Hair follicle dermal papilla cell (primary cell): ENCODE measurements around the gene SLC20A1. TPM values are rescaled to one million over a fixed set of nuclear protein-coding genes. Genes with fewer than 3 reads are reported as not detected.

ENCODE experiments used
- total RNA-seq: library from RNA; depleted of rRNA; stranded (reverse); fragments of >200 nt; gene quantifications from 2 replicates; pipeline ENCODE4 v1.2.3, GENCODE V29; 2012

Gene SLC20A1
- 46.4 and 51.0 TPM in 2 replicates for total RNA-seq

GRCh38 chr2:112645310-112646101 lies at the start of gene SLC20A1:
TSS of gene SLC20A1 (plus strand) at chr2:112645939. CDS start at chr2:112646829, 890 bp downstream.

Other genes with a start within 250 kb of the SLC20A1 start
- 18.2 and 20.8 TPM in 2 replicates for gene RGPD8, start 212.3 kb upstream of the SLC20A1 start, total RNA-seq
- gene TTL, start 163.8 kb upstream of the SLC20A1 start, total RNA-seq, result 30.4 and 42.7 TPM in 2 replicates
- 12.0 and 19.6 TPM in 2 replicates for gene POLR1B, start 103.5 kb upstream of the SLC20A1 start, total RNA-seq
- gene CHCHD5, start 61.3 kb upstream of the SLC20A1 start, total RNA-seq, result 7.1 and 10.7 TPM in 2 replicates
- gene NT5DC4, start 75.1 kb downstream of the SLC20A1 start, total RNA-seq, result not detected in 2 replicates
- 1.1 and 3.0 TPM in 2 replicates for gene CKAP2L, start 118.7 kb downstream of the SLC20A1 start, total RNA-seq
- 0.49 TPM in 1 of 2 replicates, not detected in the other for gene IL1A, start 138.6 kb downstream of the SLC20A1 start, total RNA-seq
- gene IL1B, start 190.8 kb downstream of the SLC20A1 start, total RNA-seq, result 0.36 and 0.97 TPM in 2 replicates